ENCODE measurements around the gene GTF2F1.

DNA sequence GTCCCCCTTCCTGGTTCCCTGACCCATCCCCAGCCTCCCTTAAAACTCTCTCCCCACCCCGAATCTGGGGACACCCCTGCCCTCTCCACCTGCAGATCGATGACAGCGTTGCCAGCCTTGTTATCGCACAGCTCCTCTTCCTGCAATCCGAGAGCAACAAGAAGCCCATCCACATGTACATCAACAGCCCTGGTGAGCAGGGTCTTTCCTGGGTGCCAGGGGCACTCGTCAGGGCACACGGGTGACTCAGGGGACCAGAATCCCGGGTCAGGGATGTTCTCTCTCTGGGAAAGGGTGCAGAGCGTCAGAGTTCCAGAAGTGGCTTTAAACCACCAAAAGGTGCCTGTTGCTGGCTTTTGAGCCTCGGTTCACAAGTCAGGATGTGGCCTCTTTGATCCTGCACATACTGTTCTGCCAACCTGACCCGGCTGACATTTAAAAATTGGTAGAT, 30.6 kb downstream of the GTF2F1 start:
- TF ChIP-seq MXI1 (IDR thresholded peaks at IDR 0.05; ENCODE audit: low read depth, low read length) (no peak), IRF2 (CRISPR knock-in tag; IDR thresholded peaks at IDR 0.05) (no peak), U2AF1 (optimal IDR thresholded peaks at IDR 0.05; ENCODE audit: low read depth, low read length) (no peak), ZFP30 (CRISPR knock-in tag; IDR thresholded peaks at IDR 0.05; ENCODE audit: borderline replicate concordance) (no peak), XRCC3 (IDR thresholded peaks at IDR 0.05) (no peak), HDAC3 (IDR thresholded peaks at IDR 0.05; ENCODE audit: borderline replicate concordance, partially characterized antibody) (no peak), CEBPB (tag; IDR thresholded peaks at IDR 0.05) (no peak), POLR2A (conservative IDR thresholded peaks at IDR 0.05) (no peak), KLF16 (IDR thresholded peaks at IDR 0.05) (no peak), CHD4 (IDR thresholded peaks at IDR 0.05; ENCODE audit: insufficient read depth, insufficient replicate concordance, low read depth, low read length, poor library complexity, severe bottlenecking) (no peak)
- TF ChIP-seq, protein P1, sequence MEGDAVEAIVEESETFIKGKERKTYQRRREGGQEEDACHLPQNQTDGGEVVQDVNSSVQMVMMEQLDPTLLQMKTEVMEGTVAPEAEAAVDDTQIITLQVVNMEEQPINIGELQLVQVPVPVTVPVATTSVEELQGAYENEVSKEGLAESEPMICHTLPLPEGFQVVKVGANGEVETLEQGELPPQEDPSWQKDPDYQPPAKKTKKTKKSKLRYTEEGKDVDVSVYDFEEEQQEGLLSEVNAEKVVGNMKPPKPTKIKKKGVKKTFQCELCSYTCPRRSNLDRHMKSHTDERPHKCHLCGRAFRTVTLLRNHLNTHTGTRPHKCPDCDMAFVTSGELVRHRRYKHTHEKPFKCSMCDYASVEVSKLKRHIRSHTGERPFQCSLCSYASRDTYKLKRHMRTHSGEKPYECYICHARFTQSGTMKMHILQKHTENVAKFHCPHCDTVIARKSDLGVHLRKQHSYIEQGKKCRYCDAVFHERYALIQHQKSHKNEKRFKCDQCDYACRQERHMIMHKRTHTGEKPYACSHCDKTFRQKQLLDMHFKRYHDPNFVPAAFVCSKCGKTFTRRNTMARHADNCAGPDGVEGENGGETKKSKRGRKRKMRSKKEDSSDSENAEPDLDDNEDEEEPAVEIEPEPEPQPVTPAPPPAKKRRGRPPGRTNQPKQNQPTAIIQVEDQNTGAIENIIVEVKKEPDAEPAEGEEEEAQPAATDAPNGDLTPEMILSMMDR (IDR thresholded peaks at IDR 0.05 in 2 of 3, conservative IDR thresholded peaks at IDR 0.05 in 1 of 3; ENCODE audit: insufficient read depth in 2 of 3, low read depth in 1 of 3, low read length in 3 of 3): no peak
- TF ChIP-seq, protein P2, sequence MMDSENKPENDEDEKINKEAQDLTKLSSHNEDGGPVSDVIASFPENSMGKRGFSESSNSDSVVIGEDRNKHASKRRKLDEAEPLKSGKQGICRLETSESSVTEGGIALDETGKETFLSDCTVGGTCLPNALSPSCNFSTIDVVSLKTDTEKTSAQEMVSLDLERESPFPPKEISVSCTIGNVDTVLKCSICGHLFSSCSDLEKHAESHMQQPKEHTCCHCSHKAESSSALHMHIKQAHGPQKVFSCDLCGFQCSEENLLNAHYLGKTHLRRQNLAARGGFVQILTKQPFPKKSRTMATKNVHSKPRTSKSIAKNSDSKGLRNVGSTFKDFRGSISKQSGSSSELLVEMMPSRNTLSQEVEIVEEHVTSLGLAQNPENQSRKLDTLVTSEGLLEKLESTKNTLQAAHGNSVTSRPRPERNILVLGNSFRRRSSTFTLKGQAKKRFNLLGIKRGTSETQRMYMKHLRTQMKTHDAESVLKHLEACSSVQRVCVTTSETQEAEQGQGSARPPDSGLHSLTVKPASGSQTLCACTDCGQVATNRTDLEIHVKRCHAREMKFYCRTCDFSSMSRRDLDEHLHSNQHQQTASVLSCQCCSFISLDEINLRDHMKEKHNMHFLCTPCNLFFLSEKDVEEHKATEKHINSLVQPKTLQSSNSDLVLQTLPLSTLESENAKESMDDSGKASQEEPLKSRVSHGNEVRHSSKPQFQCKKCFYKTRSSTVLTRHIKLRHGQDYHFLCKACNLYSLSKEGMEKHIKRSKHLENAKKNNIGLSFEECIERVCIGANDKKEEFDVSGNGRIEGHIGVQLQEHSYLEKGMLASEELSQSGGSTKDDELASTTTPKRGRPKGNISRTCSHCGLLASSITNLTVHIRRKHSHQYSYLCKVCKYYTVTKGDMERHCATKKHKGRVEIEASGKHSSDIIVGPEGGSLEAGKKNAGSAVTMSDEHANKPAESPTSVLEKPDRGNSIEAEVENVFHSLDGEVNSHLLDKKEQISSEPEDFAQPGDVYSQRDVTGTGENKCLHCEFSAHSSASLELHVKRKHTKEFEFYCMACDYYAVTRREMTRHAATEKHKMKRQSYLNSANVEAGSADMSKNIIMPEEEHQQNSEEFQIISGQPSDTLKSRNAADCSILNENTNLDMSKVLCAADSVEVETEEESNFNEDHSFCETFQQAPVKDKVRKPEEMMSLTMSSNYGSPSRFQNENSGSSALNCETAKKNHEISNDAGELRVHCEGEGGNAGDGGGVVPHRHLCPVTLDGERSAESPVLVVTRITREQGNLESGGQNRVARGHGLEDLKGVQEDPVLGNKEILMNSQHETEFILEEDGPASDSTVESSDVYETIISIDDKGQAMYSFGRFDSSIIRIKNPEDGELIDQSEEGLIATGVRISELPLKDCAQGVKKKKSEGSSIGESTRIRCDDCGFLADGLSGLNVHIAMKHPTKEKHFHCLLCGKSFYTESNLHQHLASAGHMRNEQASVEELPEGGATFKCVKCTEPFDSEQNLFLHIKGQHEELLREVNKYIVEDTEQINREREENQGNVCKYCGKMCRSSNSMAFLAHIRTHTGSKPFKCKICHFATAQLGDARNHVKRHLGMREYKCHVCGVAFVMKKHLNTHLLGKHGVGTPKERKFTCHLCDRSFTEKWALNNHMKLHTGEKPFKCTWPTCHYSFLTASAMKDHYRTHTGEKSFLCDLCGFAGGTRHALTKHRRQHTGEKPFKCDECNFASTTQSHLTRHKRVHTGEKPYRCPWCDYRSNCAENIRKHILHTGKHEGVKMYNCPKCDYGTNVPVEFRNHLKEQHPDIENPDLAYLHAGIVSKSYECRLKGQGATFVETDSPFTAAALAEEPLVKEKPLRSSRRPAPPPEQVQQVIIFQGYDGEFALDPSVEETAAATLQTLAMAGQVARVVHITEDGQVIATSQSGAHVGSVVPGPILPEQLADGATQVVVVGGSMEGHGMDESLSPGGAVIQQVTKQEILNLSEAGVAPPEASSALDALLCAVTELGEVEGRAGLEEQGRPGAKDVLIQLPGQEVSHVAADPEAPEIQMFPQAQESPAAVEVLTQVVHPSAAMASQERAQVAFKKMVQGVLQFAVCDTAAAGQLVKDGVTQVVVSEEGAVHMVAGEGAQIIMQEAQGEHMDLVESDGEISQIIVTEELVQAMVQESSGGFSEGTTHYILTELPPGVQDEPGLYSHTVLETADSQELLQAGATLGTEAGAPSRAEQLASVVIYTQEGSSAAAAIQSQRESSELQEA (IDR thresholded peaks at IDR 0.05; ENCODE audit: low read depth): no peak
- TF ChIP-seq, protein P3, sequence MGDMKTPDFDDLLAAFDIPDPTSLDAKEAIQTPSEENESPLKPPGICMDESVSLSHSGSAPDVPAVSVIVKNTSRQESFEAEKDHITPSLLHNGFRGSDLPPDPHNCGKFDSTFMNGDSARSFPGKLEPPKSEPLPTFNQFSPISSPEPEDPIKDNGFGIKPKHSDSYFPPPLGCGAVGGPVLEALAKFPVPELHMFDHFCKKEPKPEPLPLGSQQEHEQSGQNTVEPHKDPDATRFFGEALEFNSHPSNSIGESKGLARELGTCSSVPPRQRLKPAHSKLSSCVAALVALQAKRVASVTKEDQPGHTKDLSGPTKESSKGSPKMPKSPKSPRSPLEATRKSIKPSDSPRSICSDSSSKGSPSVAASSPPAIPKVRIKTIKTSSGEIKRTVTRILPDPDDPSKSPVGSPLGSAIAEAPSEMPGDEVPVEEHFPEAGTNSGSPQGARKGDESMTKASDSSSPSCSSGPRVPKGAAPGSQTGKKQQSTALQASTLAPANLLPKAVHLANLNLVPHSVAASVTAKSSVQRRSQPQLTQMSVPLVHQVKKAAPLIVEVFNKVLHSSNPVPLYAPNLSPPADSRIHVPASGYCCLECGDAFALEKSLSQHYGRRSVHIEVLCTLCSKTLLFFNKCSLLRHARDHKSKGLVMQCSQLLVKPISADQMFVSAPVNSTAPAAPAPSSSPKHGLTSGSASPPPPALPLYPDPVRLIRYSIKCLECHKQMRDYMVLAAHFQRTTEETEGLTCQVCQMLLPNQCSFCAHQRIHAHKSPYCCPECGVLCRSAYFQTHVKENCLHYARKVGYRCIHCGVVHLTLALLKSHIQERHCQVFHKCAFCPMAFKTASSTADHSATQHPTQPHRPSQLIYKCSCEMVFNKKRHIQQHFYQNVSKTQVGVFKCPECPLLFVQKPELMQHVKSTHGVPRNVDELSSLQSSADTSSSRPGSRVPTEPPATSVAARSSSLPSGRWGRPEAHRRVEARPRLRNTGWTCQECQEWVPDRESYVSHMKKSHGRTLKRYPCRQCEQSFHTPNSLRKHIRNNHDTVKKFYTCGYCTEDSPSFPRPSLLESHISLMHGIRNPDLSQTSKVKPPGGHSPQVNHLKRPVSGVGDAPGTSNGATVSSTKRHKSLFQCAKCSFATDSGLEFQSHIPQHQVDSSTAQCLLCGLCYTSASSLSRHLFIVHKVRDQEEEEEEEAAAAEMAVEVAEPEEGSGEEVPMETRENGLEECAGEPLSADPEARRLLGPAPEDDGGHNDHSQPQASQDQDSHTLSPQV (IDR thresholded peaks at IDR 0.05): no peak

All from K562 (cell line).